ENCODE results near the gene HACD3. TPM values are rescaled to one million over a fixed set of nuclear protein-coding genes. Genes with fewer than 3 reads are reported as not detected.

HACD3 gene
- polyA plus RNA-seq, 1 of the 3 experiments (the other 2 are of a cell fraction) = 45.7 TPM

DNA sequence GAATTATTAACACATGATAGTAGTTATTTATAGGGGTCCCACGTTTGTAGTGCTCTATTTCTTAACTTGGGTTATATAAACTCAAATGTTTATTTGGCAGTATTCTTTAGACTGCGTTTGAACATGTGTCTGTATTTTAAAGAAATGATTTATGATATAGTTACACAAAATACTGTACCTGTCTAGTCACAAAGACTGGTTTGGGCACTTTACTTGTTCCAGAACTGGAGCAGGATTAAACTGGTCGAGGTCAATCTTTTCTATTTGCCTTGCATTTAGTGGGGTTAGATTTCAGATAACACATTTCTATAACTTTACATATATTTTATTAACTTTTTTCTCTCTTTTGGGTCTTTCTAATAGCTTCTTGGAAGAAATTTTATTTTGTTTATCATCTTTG is 39.5 kb downstream of the HACD3 start:
- no peak for DNase-seq
- H3K79me2 ChIP-seq (ENCODE audit: insufficient read depth) = no peaks in the 10 kb centered on the region
- TF ChIP-seq RXRA (IDR thresholded peaks at IDR 0.05; ENCODE audit: borderline replicate concordance, low read depth) (no peak), NFIC (IDR thresholded peaks at IDR 0.05; ENCODE audit: borderline replicate concordance) (no peak)
- CTCF ChIA-PET = interaction anchor here (0.8 kb wide), 1 partner anchor 9 kb away, joined by 3 read pairs; no protein-coding TSS in a partner anchor
- WGBS (ENCODE audit: low lambda C conversion rate) = 87% methylated on average over 3 of the region's 3 CpGs
- H3K27me3 ChIP-seq (ENCODE audit: insufficient read depth) = no peaks in the 10 kb centered on the region
- H3K9me3 ChIP-seq = no peaks in the 10 kb centered on the region
- POLR2A ChIA-PET = interaction anchor here (1.4 kb wide), 1 partner anchor 39 kb away, joined by 3 read pairs; the partner anchor contains the start of gene HACD3
- no peaks in the 10 kb centered on the region for H3K9me2 ChIP-seq
- H3K4me3 ChIP-seq (ENCODE audit: low read depth in 2 of 2, low read length in 1 of 2) = no peak overlapping the region
- H3K9ac ChIP-seq = no peak overlapping the region
- no peak overlapping the region for H3K4me2 ChIP-seq
- H3K27ac ChIP-seq (ENCODE audit: low read depth in 2 of 2, low read length in 1 of 2) = no peak overlapping the region
- peaks cover 57 to 75% of the 10 kb centered on the region in 2 experiments for H3K36me3 ChIP-seq (replicated peaks in 1 of 2; ENCODE audit: control insufficient read depth in 1 of 2, insufficient read depth in 2 of 2, low read length in 1 of 2)
- H3K4me1 ChIP-seq (ENCODE audit: control insufficient read depth in 1 of 2, insufficient read depth in 2 of 2, low read depth in 1 of 2, low read length in 1 of 2) = no peaks in the 10 kb centered on the region
- no peak overlapping the region for H2AFZ ChIP-seq (ENCODE audit: low read depth)
- peaks cover 12% of the 10 kb centered on the region for H3F3A ChIP-seq (replicated peaks; ENCODE audit: insufficient read depth)
- no peaks in the 10 kb centered on the region for H4K20me1 ChIP-seq (ENCODE audit: insufficient read depth)

DNA sequence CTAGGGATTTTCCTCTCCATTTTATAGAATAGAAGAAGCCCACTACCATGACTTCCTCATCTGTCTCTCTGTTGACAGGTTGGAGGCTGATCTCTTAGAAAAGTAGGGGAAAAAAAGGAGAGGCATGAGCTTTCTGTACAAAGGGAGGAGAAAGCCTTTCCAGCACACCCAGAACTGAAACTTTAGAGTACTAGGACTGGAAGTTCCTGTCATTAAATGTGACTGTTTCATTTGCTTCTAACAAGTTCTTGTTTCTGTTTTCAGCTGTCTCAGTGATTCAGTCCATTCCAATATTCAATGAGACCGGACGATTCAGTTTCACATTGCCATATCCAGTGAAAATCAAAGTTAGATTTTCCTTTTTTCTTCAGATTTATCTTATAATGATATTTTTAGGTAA is 41.7 kb downstream of the HACD3 start:
- ChIA-PET POLR2A (no interaction called here), CTCF (interaction anchor here (1.0 kb wide), 1 partner anchor 12 kb away, joined by 4 read pairs; no protein-coding TSS in a partner anchor)
- WGBS (ENCODE audit: low lambda C conversion rate) = 91% methylated on average over 2 of the region's 2 CpGs
- Histone ChIP-seq H3F3A (replicated peaks; ENCODE audit: insufficient read depth) (peaks cover 33% of the 10 kb centered on the region), H3K36me3 (replicated peaks in 1 of 2; ENCODE audit: control insufficient read depth in 1 of 2, insufficient read depth in 2 of 2, low read length in 1 of 2) (peaks cover 53 to 55% of the 10 kb centered on the region in 2 experiments), H3K79me2 (ENCODE audit: insufficient read depth) (no peaks in the 10 kb centered on the region), H3K4me1 (ENCODE audit: control insufficient read depth in 1 of 2, insufficient read depth in 2 of 2, low read depth in 1 of 2, low read length in 1 of 2) (peaks cover 0 to 11% of the 10 kb centered on the region in 2 experiments; a peak in 2 of 4 replicates), H2AFZ (ENCODE audit: low read depth) (no peak overlapping the region), H3K4me3 (ENCODE audit: low read depth in 2 of 2, low read length in 1 of 2) (no peak overlapping the region), H3K9me2 (no peaks in the 10 kb centered on the region), H4K20me1 (ENCODE audit: insufficient read depth) (no peaks in the 10 kb centered on the region), H3K9ac (no peak overlapping the region), H3K9me3 (no peaks in the 10 kb centered on the region), H3K4me2 (no peak overlapping the region), H3K27ac (ENCODE audit: low read depth in 2 of 2, low read length in 1 of 2) (no peak overlapping the region), H3K27me3 (ENCODE audit: insufficient read depth) (no peaks in the 10 kb centered on the region)
- DNase-seq = no peak
- no peak for TF ChIP-seq TAF1 (IDR thresholded peaks at IDR 0.05; ENCODE audit: borderline replicate concordance, low read depth, low read length)
- TF ChIP-seq YY1 (IDR thresholded peaks at IDR 0.05; ENCODE audit: low read depth) = no peak
- TF ChIP-seq, protein P1, sequence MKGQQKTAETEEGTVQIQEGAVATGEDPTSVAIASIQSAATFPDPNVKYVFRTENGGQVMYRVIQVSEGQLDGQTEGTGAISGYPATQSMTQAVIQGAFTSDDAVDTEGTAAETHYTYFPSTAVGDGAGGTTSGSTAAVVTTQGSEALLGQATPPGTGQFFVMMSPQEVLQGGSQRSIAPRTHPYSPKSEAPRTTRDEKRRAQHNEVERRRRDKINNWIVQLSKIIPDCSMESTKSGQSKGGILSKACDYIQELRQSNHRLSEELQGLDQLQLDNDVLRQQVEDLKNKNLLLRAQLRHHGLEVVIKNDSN (IDR thresholded peaks at IDR 0.05; ENCODE audit: borderline replicate concordance, low read depth) = no peak
- no peak for TF ChIP-seq RXRA (IDR thresholded peaks at IDR 0.05; ENCODE audit: borderline replicate concordance, low read depth)
- TF ChIP-seq TCF12 (IDR thresholded peaks at IDR 0.05) = no peak
- no peak for TF ChIP-seq RCOR1 (IDR thresholded peaks at IDR 0.05; ENCODE audit: low read length)
- no peak for TF ChIP-seq CHD2 (IDR thresholded peaks at IDR 0.05; ENCODE audit: low read length, partially characterized antibody)
- TF ChIP-seq RAD21 (IDR thresholded peaks at IDR 0.05; ENCODE audit: low read length) = no peak
- no peak for TF ChIP-seq EP300 (IDR thresholded peaks at IDR 0.05; ENCODE audit: borderline replicate concordance in 1 of 2, low read depth in 1 of 2, low read length in 1 of 2)
- TF ChIP-seq EZH2phosphoT487 (IDR thresholded peaks at IDR 0.05; ENCODE audit: borderline replicate concordance, low read depth) = no peak

DNA sequence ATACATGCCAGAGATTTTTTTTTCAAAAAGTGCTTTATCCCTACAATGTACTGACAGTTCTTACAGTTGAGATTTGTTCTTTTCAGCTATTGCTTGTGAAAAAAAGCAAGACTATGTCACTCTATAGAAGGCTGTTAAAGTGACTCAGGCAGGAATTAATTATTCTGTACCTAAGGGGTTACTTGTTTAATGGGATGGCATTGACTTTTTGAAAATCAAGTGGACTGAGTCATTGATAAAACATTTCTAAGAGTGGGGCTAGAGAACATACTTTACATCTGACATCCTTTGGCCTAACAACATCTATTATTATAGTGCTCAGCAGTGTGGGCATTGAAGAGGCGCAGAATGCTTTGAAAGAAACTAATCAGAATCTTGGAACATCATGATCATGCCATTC is 46.4 kb downstream of the HACD3 start:
- Histone ChIP-seq H3K9me3 (no peaks in the 10 kb centered on the region), H3K27me3 (ENCODE audit: insufficient read depth) (no peaks in the 10 kb centered on the region), H3K36me3 (replicated peaks in 1 of 2; ENCODE audit: control insufficient read depth in 1 of 2, insufficient read depth in 2 of 2, low read length in 1 of 2) (peaks cover 39 to 55% of the 10 kb centered on the region in 2 experiments), H3K4me2 (0 out of 2 replicates have a peak overlapping the region, but pooled peaks have one; percentile 6), H3K9me2 (no peaks in the 10 kb centered on the region), H3K9ac (no peak overlapping the region), H3K4me3 (ENCODE audit: low read depth in 2 of 2, low read length in 1 of 2) (no peak overlapping the region), H3K27ac (ENCODE audit: low read depth in 2 of 2, low read length in 1 of 2) (peak overlapping the region; percentile 47 to 62; a peak in 3 of 4 replicates), H4K20me1 (ENCODE audit: insufficient read depth) (no peaks in the 10 kb centered on the region), H2AFZ (ENCODE audit: low read depth) (no peak overlapping the region), H3K79me2 (ENCODE audit: insufficient read depth) (no peaks in the 10 kb centered on the region), H3F3A (replicated peaks; ENCODE audit: insufficient read depth) (peaks cover 57% of the 10 kb centered on the region), H3K4me1 (ENCODE audit: control insufficient read depth in 1 of 2, insufficient read depth in 2 of 2, low read depth in 1 of 2, low read length in 1 of 2) (peaks cover 23 to 41% of the 10 kb centered on the region in 2 experiments)
- CTCF ChIA-PET = interaction anchor here (1.0 kb wide), 1 partner anchor 19 kb away, joined by 4 read pairs; no protein-coding TSS in a partner anchor
- WGBS (ENCODE audit: low lambda C conversion rate) = 79% methylated on average over 1 of the region's 1 CpG
- POLR2A ChIA-PET = no interaction called here
- DNase-seq = no peak
- TF ChIP-seq JUND (IDR thresholded peaks at IDR 0.05) (peak; percentile 67), GATA2 (CRISPR knock-in tag; IDR thresholded peaks at IDR 0.05) (no peak), MEF2A (IDR thresholded peaks at IDR 0.05; ENCODE audit: borderline replicate concordance, low read depth) (no peak), FOSL2 (IDR thresholded peaks at IDR 0.05; ENCODE audit: borderline replicate concordance, low read depth) (peak; percentile 71), FOXM1 (IDR thresholded peaks at IDR 0.05; ENCODE audit: low read depth) (no peak), SIN3A (IDR thresholded peaks at IDR 0.05; ENCODE audit: borderline replicate concordance, low read depth, low read length) (no peak), YY1 (IDR thresholded peaks at IDR 0.05; ENCODE audit: low read depth) (no peak)
- TF ChIP-seq, protein P2, sequence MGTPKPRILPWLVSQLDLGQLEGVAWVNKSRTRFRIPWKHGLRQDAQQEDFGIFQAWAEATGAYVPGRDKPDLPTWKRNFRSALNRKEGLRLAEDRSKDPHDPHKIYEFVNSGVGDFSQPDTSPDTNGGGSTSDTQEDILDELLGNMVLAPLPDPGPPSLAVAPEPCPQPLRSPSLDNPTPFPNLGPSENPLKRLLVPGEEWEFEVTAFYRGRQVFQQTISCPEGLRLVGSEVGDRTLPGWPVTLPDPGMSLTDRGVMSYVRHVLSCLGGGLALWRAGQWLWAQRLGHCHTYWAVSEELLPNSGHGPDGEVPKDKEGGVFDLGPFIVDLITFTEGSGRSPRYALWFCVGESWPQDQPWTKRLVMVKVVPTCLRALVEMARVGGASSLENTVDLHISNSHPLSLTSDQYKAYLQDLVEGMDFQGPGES (IDR thresholded peaks at IDR 0.05; ENCODE audit: low read depth, low read length) = no peak
- TF ChIP-seq, protein P1 (IDR thresholded peaks at IDR 0.05; ENCODE audit: borderline replicate concordance, low read depth) = no peak
- TF ChIP-seq, protein P3, sequence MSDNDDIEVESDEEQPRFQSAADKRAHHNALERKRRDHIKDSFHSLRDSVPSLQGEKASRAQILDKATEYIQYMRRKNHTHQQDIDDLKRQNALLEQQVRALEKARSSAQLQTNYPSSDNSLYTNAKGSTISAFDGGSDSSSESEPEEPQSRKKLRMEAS (IDR thresholded peaks at IDR 0.05; ENCODE audit: low read depth) = no peak

All from SK-N-SH (cell line).